GM12878 (cell line): ENCODE results near the gene ALG8. TPM values are rescaled to one million over a fixed set of nuclear protein-coding genes. Genes with fewer than 3 reads are reported as not detected.
A peak's percentile ranks its signal among the peaks of the same experiment; 100 is the strongest.

Source experiments
- ASH2L ChIP-seq: fragments of 300-600, 200-600 bp; sonication (generic); IDR thresholded peaks from 2 replicates; pipeline ENCODE4 v1.6.1; 2017; ENCODE audit warnings: low read depth, mild to moderate bottlenecking, borderline replicate concordance
- CHD1 ChIP-seq: IDR thresholded peaks from 2 replicates; pipeline ENCODE4 v1.6.1; 2012; ENCODE audit warnings: low read depth, low read length, improper control_type of control experiment
- CHD2 ChIP-seq: IDR thresholded peaks from 2 replicates; pipeline ENCODE4 v1.6.1; 2011; ENCODE audit warnings: low read depth, low read length, improper control_type of control experiment, borderline replicate concordance
- CHD4 ChIP-seq: fragments of 200-600 bp; sonication (generic); IDR thresholded peaks from 2 replicates; pipeline ENCODE4 v1.6.1; 2016; ENCODE audit warnings: mild to moderate bottlenecking
- ETV6 ChIP-seq, 2 experiments: fragments of 450-650 bp in 1 of 2; IDR thresholded peaks in 1 of 2; conservative IDR thresholded peaks in 1 of 2; 2 replicates each; pipeline ENCODE4 v1.6.1; 2014; ENCODE audit warnings: antibody characterized with exemption in 1 of 2, borderline replicate concordance in 1 of 2, low read depth in 1 of 2, mild to moderate bottlenecking in 1 of 2, moderate library complexity in 1 of 2
- FOS ChIP-seq: IDR thresholded peaks from 3 replicates; pipeline ENCODE4 v1.6.1; 2011; ENCODE audit warnings: borderline replicate concordance; ENCODE audit not compliant: insufficient read length; ENCODE audit errors: extremely low read depth
- HCFC1 ChIP-seq: fragments of 150-350 bp; IDR thresholded peaks from 2 replicates; pipeline ENCODE4 v1.6.1; 2014; ENCODE audit warnings: low read length
- IRF4 ChIP-seq: IDR thresholded peaks from 2 replicates; pipeline ENCODE4 v1.6.1; 2011; ENCODE audit warnings: low read depth, low read length
- JUNB ChIP-seq: IDR thresholded peaks from 2 replicates; pipeline ENCODE4 v1.6.1; 2016; ENCODE audit warnings: antibody characterized with exemption, mild to moderate bottlenecking
- LARP7 ChIP-seq: fragments of 450-650 bp; IDR thresholded peaks from 2 replicates; pipeline ENCODE4 v1.6.1; 2017; ENCODE audit warnings: mild to moderate bottlenecking
- MAX ChIP-seq: IDR thresholded peaks from 2 replicates; pipeline ENCODE4 v1.6.1; 2012; ENCODE audit warnings: low read depth, low read length, improper control_type of control experiment
- MEF2A ChIP-seq: IDR thresholded peaks from 2 replicates; pipeline ENCODE4 v1.6.1; 2011; ENCODE audit warnings: low read depth, mild to moderate bottlenecking, low read length, moderate library complexity; ENCODE audit not compliant: insufficient read depth
- POLR2AphosphoS5 ChIP-seq: IDR thresholded peaks from 2 replicates; pipeline ENCODE4 v1.6.1; 2011; ENCODE audit warnings: mild to moderate bottlenecking, low read length, inconsistent platforms
- REST ChIP-seq: IDR thresholded peaks from 2 replicates; pipeline ENCODE4 v1.6.1; 2012; ENCODE audit warnings: mild to moderate bottlenecking, low read depth, low read length
- SMC3 ChIP-seq: IDR thresholded peaks from 2 replicates; pipeline ENCODE4 v1.6.1; 2011; ENCODE audit warnings: low read length, improper control_type of control experiment, borderline replicate concordance
- SREBF2 ChIP-seq: IDR thresholded peaks from 2 replicates; pipeline ENCODE4 v1.6.1; 2012; ENCODE audit warnings: mild to moderate bottlenecking, low read length
- TARDBP ChIP-seq: IDR thresholded peaks from 2 replicates; pipeline ENCODE4 v1.6.1; 2016; ENCODE audit warnings: borderline replicate concordance
- TCF3 ChIP-seq: IDR thresholded peaks from 2 replicates; pipeline ENCODE4 v1.6.1; 2012; ENCODE audit warnings: low read depth, mild to moderate bottlenecking, low read length, borderline replicate concordance; ENCODE audit not compliant: insufficient read depth
- USF1 ChIP-seq: IDR thresholded peaks from 2 replicates; pipeline ENCODE4 v1.6.1; 2011; ENCODE audit warnings: borderline replicate concordance, low read depth, mild to moderate bottlenecking, moderate library complexity, mixed read lengths, low read length; ENCODE audit not compliant: insufficient read depth; ENCODE audit errors: extremely low read length
- ZBTB11 ChIP-seq: fragments of 450-650 bp; formaldehyde crosslinking; IDR thresholded peaks from 2 replicates; pipeline ENCODE4 v1.5.0; 2022; ENCODE audit warnings: mild to moderate bottlenecking, missing genetic modification characterization
- ZNF24 ChIP-seq: fragments of 450-650 bp; IDR thresholded peaks from 2 replicates; pipeline ENCODE4 v1.6.1; 2017; ENCODE audit warnings: antibody characterized with exemption, mild to moderate bottlenecking
- ZNF622 ChIP-seq: fragments of 450-650 bp; IDR thresholded peaks from 2 replicates; pipeline ENCODE4 v1.6.1; 2017; ENCODE audit warnings: mild to moderate bottlenecking, inconsistent platforms
- polyA plus RNA-seq, 11 experiments: library from polyadenylated mRNA; depleted of rRNA in 4 of 11; unstranded in 6 of 11; stranded (reverse) in 5 of 11; fragments of >200 nt; fragmentation: Nextera tagmentation in 4 of 11; fragmentation: Illumina TruSeq in 1 of 11; extraction: Ambion mirVana in 4 of 11; extraction: Trizol in 1 of 11; gene quantifications; 1 replicate in 1 of 11; 2 replicates in 10 of 11; pipeline versions ENCODE4 v1.2.1 to v1.2.3, GENCODE V29; 2011 to 2016; ENCODE audit warnings: inconsistent platforms in 2 of 11, missing spikeins in 2 of 11, low read depth in 1 of 11
- total RNA-seq, 4 experiments: library from RNA; depleted of rRNA in 3 of 4; stranded (reverse); fragments of >200 nt in 3 of 4; fragmentation: Illumina TruSeq in 1 of 4; extraction: Trizol in 1 of 4; gene quantifications; 2 replicates each; pipeline versions ENCODE4 v1.2.1 to v1.2.3, GENCODE V29; 2013 to 2021

Gene ALG8
- total and polyA plus RNA-seq, 10 of the 15 experiments (the other 5 are each of a cell fraction or from before 2014, with no cell fraction given): 45.7 to 105 (median 68.4) TPM

- TF ChIP-seq MEF2A: no peak
- TF ChIP-seq TARDBP: peak; percentile 80; the same call in 1 of the 2 replicates
- no peak for TF ChIP-seq SMC3
- TF ChIP-seq ASH2L: no peak
- no peak for TF ChIP-seq JUNB
- no peak for TF ChIP-seq ZNF622
- TF ChIP-seq SREBF2: no peak
- peak; percentile 72 for TF ChIP-seq MAX
- TF ChIP-seq CHD4: no peak
- TF ChIP-seq POLR2AphosphoS5: peak; percentile 92
- no peak; the same call in none of the 2 replicates for TF ChIP-seq CHD2
- TF ChIP-seq REST: no peak; the same call in 1 of the 2 replicates
- TF ChIP-seq USF1: no peak
- peak; percentile 43; the same call in 1 of the 2 replicates for TF ChIP-seq ZNF24
- TF ChIP-seq HCFC1: peak; percentile 78
- peak; percentile 76; the same call in 1 of the 2 replicates for TF ChIP-seq IRF4
- peak; percentile 81 for TF ChIP-seq LARP7
- 0 out of 2 replicates have a peak, but pooled peaks have one; percentile 25 for TF ChIP-seq TCF3
- TF ChIP-seq FOS: no peak
- TF ChIP-seq CHD1: 0 out of 2 replicates have a peak, but pooled peaks have one; percentile 60
- TF ChIP-seq ETV6 (conservative IDR thresholded peaks at IDR 0.05 in 1 of 2, IDR thresholded peaks at IDR 0.05 in 1 of 2; ENCODE audit: borderline replicate concordance in 1 of 2, low read depth in 1 of 2): peak in 1 of 2 experiments; percentile 53; a peak in 1 of 4 replicates
- TF ChIP-seq ZBTB11 (CRISPR knock-in tag): peak; percentile 95
Measured at GRCh38 chr11:78079232-78080083, 60.0 kb downstream of the ALG8 start, which contains the start of gene NDUFC2 (continued).
